Lower lobe of right lung (tissue), 2 donors: ENCODE measurements around the gene NEK1. TPM values are rescaled to one million over a fixed set of nuclear protein-coding genes. Genes with fewer than 3 reads are reported as not detected.

Experiments
- ATAC-seq, 2 donors: fragments of 200-7000 bp; cut with Tn5 transposase; one replicate each; pipeline ENCODE4 v1.9.1; 2020 to 2022; ENCODE audit warnings: mild to moderate bottlenecking in 2 of 2, moderate library complexity in 2 of 2
- DNase-seq: peaks from one replicate; pipeline ENCODE4 v3.0.0-alpha.2; 2020
- H3K27ac ChIP-seq: fragments of 200-600 bp; one replicate; pipeline ENCODE4 v1.8.0; 2022
- H3K27me3 ChIP-seq: fragments of 200-600 bp; one replicate; pipeline ENCODE4 v1.8.0; 2022; ENCODE audit warnings: low read depth
- H3K36me3 ChIP-seq: fragments of 200-600 bp; one replicate; pipeline ENCODE4 v1.8.0; 2022; ENCODE audit warnings: mild to moderate bottlenecking
- H3K4me1 ChIP-seq: fragments of 200-600 bp; one replicate; pipeline ENCODE4 v1.8.0; 2022
- H3K4me3 ChIP-seq: fragments of 200-600 bp; one replicate; pipeline ENCODE4 v1.8.0; 2022; ENCODE audit warnings: mild to moderate bottlenecking
- H3K9me3 ChIP-seq: fragments of 200-600 bp; one replicate; pipeline ENCODE4 v1.8.0; 2022
- intact Hi-C: fragments of 100-400 bp; cut with DNase I; formaldehyde crosslinking; loops from one replicate; pipeline ENCODE4 v1.11.0; 2022
- total RNA-seq: library from RNA; stranded (reverse); fragmentation: NEBNext Ultra II Directional; extraction: Animal tissue kit (Norgen Biotek cat#: 25700); gene quantifications from one replicate; pipeline ENCODE4 v1.2.1, GENCODE V29; 2021
- TF ChIP-seq, protein P1 (sequence below): fragments of 200-600 bp; IDR thresholded peaks from one replicate; pipeline ENCODE4 v1.8.0; 2022; ENCODE audit warnings: antibody characterized with exemption, mild to moderate bottlenecking
- donor health status: DM: no; HTN: yes; CAD: no; lungs with severe emphysema.

Gene NEK1
- total RNA-seq, 1 donor from 2014 or later: 12.1 TPM

DNA sequence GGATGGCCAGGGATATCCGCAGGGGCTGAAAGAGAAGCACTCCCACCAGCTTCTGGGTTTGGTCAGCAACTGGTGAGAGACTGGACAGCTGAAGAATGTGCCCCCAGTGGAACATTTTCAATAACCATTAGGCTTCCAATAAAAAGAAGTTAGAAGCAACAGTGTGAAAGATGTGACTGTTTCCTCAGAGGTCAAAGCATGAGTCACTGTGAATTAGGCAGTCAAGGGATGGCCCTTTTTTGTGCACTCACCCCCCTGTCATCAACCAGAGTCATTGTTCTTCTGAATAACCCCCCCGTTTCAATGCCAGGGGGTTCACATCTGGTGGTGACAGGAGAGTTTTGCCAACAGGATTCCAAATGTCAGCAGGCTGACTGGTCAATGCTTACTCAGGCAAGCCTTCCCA lies 267.1 kb downstream of the NEK1 start:
- Histone ChIP-seq H3K4me3 (no peak overlapping the region), H3K4me1 (no peaks in the 10 kb centered on the region), H3K36me3 (no peaks in the 10 kb centered on the region), H3K27me3 (no peaks in the 10 kb centered on the region), H3K9me3 (no peaks in the 10 kb centered on the region), H3K27ac (no peak overlapping the region)
- TF ChIP-seq, protein P1, sequence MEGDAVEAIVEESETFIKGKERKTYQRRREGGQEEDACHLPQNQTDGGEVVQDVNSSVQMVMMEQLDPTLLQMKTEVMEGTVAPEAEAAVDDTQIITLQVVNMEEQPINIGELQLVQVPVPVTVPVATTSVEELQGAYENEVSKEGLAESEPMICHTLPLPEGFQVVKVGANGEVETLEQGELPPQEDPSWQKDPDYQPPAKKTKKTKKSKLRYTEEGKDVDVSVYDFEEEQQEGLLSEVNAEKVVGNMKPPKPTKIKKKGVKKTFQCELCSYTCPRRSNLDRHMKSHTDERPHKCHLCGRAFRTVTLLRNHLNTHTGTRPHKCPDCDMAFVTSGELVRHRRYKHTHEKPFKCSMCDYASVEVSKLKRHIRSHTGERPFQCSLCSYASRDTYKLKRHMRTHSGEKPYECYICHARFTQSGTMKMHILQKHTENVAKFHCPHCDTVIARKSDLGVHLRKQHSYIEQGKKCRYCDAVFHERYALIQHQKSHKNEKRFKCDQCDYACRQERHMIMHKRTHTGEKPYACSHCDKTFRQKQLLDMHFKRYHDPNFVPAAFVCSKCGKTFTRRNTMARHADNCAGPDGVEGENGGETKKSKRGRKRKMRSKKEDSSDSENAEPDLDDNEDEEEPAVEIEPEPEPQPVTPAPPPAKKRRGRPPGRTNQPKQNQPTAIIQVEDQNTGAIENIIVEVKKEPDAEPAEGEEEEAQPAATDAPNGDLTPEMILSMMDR: no peak
- intact Hi-C loops: no loop called here
- DNase-seq (no peak), ATAC-seq (no peak)

Other genes starting within 250 kb of the NEK1 start
- gene CLCN3, start 8.0 kb upstream of the NEK1 start, total RNA-seq: 41.8 TPM
- 21.2 TPM for gene HPF1, start 145.4 kb upstream of the NEK1 start, total RNA-seq